GM18519 (cell line): ENCODE results near the gene FICD.

Experiments
- ATAC-seq: cut with Tn5 transposase; IDR thresholded peaks from one replicate; pipeline ENCODE4 v1.9.1; 2021; ENCODE audit warnings: mild to moderate bottlenecking, moderate library complexity; ENCODE audit not compliant: unreplicated experiment, low FRiP score

Gene FICD

DNA sequence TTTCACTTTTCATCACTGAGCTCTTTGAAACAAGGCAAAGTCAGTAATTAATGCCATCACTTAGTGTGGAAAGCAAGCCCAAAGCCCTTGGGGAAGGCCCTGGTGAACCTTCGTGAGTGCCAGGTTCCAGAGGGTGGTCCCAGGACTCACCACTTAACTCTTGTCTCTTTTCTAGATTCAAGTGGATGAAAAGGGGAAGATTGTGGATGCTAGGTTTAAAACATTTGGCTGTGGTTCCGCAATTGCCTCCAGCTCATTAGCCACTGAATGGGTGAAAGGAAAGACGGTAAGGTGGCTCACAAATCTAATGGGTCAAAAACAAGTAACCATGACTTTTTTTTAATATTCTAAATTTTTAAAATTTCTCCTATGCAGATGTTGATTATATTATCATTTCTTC, 50.1 kb downstream of the FICD start:
- no peak for ATAC-seq

DNA sequence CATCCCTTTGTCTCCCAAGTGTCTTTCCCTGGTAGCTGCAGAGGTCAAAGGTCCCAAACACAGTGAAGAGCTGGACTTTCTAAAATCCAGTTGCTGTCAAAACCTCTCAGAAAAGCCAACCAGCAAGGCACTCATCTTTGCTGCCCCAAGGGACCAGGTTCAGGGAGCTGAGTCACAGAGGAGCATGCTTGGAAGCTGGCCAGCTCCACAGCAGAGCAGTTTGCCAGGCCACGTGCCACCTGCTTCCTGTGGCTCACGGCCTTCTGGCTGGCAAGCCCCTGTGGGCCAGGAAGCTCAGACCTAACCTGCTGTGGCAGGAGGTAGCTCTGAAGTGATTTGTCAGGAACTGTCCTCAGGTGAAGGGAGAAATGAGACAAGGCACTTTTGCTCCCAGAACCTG, 50.9 kb downstream of the FICD start:
- no peak for ATAC-seq

- no peak for ATAC-seq
Observed at GRCh38 chr12:108566452-108566851, 51.4 kb downstream of the FICD start.

DNA sequence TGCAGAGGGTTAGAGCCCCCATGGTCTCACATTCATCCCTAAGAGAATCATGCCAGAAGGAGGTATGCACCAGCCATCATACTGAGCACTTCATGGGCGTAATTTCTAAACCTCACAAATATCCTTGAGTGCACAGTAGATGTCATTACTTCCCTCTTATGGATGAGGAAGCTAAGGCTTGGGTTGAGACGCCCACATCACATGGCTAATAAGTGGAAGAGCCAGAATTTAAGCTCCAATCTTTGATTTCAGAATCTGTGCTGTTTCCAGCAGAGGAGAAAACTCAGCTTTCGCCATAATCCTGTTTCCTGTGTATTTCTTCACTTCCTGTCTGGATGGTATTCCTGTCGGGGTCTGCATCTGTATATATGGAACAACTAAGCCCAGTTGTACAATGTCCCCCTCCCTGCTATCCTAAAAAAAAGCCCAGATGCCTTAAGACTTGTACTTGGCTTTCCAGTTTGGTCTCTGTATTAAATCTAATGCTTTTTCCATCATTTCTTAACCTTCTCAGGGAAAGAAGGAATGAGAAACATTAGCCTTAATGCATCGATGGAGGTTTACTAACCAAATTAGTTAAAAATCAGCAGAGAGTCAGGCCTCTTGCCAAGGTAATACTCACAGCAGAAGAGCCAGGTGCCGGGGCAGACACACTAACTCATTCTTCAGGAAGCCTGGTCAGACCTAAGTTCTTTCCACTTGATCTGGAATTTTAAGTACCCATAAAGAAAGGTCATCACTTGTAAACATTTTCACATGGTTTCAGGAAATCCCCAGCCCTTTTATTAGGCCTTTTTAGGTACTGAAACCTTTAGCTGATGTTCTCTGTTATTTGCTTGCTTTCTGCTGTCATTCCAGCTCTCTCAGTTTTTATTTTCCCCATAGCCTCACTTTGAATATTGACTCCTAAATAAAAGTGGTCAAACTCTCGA, 52.6 kb downstream of the FICD start:
- no peak for ATAC-seq

DNA sequence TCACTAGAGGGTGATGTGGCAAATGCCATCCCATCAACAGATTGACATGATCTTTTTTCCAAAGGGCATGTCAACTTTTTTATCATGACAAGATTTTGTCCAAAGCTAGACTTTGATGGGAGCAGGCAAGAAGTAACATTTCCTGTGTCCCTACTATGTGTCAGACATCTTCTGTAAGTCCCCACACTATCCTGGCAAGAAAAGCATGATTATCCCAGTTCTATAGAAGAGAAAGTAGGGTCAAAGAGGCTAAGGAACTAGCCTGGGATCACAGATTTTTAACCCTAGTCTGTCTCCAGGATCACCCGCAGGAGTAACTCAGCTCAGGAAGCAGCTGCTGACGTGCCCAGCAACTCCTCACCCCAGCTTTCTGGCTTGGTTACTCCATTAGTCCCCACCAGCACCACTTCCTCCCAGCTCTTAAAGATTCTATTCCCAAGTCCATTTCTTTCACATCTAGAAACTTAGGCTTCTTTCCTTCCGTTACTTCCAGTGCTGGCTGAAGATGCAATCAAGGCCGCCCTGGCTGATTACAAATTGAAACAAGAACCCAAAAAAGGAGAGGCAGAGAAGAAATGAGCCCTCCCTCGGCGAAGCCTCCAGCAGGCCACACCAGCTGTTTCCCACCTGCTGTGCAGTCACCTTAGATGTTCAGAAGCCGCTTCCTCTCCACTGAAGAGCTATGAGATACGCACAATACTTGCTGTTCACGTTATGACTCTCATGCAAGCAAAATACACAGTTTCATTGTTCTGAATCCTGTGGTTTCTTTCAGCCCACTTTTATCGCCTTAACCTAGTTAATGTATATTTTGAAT, 53.5 kb downstream of the FICD start:
- ATAC-seq, result peak; percentile 67
